Measurements from ENCODE around the gene AMN. TPM values are rescaled to one million over a fixed set of nuclear protein-coding genes. Genes with fewer than 3 reads are reported as not detected.
"Not testable (repeated sequence)": the region's sequence is repeated elsewhere in the genome, so short reads cannot be mapped to it uniquely, and the experiment has no call there.

The AMN gene
- total RNA-seq, 1 donor from 2014 or later: 11.8 TPM

- no peak for DNase-seq (ENCODE audit: extremely low spot score in 2 of 2)
- Histone ChIP-seq H3K4me1 (no peaks in the 10 kb centered on the region), H3K4me3 (no peak overlapping the region), H3K27me3 (no peaks in the 10 kb centered on the region), H3K36me3 (no peaks in the 10 kb centered on the region), H3K9me3 (no peaks in the 10 kb centered on the region), H3K27ac (no peak overlapping the region)
- intact Hi-C loops (cut with DNase I): no loop called here
- no peak for TF ChIP-seq POLR2AphosphoS5 (IDR thresholded peaks at IDR 0.05; ENCODE audit: insufficient read depth in 1 of 2, low read depth in 1 of 2)
- TF ChIP-seq, protein P1, sequence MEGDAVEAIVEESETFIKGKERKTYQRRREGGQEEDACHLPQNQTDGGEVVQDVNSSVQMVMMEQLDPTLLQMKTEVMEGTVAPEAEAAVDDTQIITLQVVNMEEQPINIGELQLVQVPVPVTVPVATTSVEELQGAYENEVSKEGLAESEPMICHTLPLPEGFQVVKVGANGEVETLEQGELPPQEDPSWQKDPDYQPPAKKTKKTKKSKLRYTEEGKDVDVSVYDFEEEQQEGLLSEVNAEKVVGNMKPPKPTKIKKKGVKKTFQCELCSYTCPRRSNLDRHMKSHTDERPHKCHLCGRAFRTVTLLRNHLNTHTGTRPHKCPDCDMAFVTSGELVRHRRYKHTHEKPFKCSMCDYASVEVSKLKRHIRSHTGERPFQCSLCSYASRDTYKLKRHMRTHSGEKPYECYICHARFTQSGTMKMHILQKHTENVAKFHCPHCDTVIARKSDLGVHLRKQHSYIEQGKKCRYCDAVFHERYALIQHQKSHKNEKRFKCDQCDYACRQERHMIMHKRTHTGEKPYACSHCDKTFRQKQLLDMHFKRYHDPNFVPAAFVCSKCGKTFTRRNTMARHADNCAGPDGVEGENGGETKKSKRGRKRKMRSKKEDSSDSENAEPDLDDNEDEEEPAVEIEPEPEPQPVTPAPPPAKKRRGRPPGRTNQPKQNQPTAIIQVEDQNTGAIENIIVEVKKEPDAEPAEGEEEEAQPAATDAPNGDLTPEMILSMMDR (IDR thresholded peaks at IDR 0.05): no peak
Measured at GRCh38 chr14:102891556-102891955, 30.9 kb upstream of the AMN start.

DNA sequence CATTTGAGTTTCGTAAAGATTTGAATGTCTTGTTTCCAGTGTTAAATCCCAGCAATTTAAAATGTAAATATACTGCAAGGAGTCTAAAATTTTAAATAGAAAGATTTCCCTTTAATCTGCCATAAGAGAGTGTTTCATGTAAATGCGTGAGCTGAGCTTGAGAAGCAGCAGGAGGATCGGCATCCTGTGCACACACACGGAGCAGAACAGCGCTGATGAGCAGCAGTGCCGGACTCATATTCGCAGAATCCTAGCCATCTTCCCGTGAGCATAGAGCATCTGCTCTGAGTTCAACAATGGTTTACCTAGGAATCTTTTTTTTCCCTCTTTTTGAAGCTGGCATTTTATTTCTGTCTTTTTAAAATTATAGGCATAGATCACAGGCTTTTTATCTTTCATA is 29.8 kb upstream of the AMN start:
- Histone ChIP-seq H3K27ac (no peak overlapping the region), H3K36me3 (no peaks in the 10 kb centered on the region), H3K4me1 (no peaks in the 10 kb centered on the region), H3K27me3 (no peaks in the 10 kb centered on the region), H3K4me3 (no peak overlapping the region), H3K9me3 (no peaks in the 10 kb centered on the region)
- DNase-seq (ENCODE audit: extremely low spot score in 2 of 2): no peak
- TF ChIP-seq, protein P1 (IDR thresholded peaks at IDR 0.05): no peak
- TF ChIP-seq POLR2AphosphoS5 (IDR thresholded peaks at IDR 0.05; ENCODE audit: insufficient read depth in 1 of 2, low read depth in 1 of 2): no peak
- no peak for TF ChIP-seq POLR2A (IDR thresholded peaks at IDR 0.05)
- intact Hi-C loops (cut with DNase I): no loop called here

GRCh38 chr14:102893452-102893851 is 29.0 kb upstream of the AMN start:
- intact Hi-C loops (cut with DNase I): no loop called here
- H3K4me1 ChIP-seq: no peaks in the 10 kb centered on the region
- TF ChIP-seq POLR2A (IDR thresholded peaks at IDR 0.05) (no peak), POLR2AphosphoS5 (IDR thresholded peaks at IDR 0.05; ENCODE audit: insufficient read depth in 1 of 2, low read depth in 1 of 2) (peak in 1 of 2 donors; percentile 33)
- TF ChIP-seq, protein P1 (IDR thresholded peaks at IDR 0.05): no peak
- H3K36me3 ChIP-seq: no peaks in the 10 kb centered on the region
- DNase-seq (ENCODE audit: extremely low spot score in 2 of 2): no peak
- no peaks in the 10 kb centered on the region for H3K27me3 ChIP-seq
- no peak overlapping the region for H3K27ac ChIP-seq
- no peak overlapping the region for H3K4me3 ChIP-seq
- no peaks in the 10 kb centered on the region for H3K9me3 ChIP-seq

DNA sequence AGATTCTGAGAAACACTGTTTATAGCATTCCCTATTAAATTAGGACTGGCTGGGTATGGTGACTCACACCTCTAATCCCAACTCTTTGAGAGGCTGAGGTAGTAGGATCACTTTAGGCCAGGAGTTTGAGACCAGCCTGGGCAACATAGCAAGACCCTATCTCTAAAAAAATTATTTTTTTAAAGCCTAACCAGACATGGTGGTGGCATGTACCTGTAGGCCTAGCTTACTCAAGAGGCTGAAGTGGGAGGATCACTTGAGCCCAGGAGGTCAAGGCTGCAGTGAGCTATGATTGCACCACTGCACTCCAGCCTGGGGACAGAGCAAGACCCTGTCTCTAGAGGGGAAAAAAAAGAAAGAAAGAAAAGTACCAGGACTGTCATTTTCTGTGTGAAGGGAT is 25.7 kb upstream of the AMN start:
- H3K4me1 ChIP-seq; intact Hi-C loops (cut with DNase I); H3K27me3 ChIP-seq; H3K4me3 ChIP-seq; H3K27ac ChIP-seq; DNase-seq (ENCODE audit: extremely low spot score in 2 of 2); H3K9me3 ChIP-seq; H3K36me3 ChIP-seq: not testable (repeated sequence)

- intact Hi-C loops (cut with DNase I): no loop called here
- DNase-seq (ENCODE audit: extremely low spot score in 2 of 2): no peak
- TF ChIP-seq POLR2A (IDR thresholded peaks at IDR 0.05) (no peak), POLR2AphosphoS5 (IDR thresholded peaks at IDR 0.05; ENCODE audit: insufficient read depth in 1 of 2, low read depth in 1 of 2) (no peak)
- TF ChIP-seq, protein P1 (IDR thresholded peaks at IDR 0.05): no peak
- H3K27me3 ChIP-seq: no peaks in the 10 kb centered on the region
- H3K36me3 ChIP-seq: no peaks in the 10 kb centered on the region
- no peaks in the 10 kb centered on the region for H3K4me1 ChIP-seq
- no peaks in the 10 kb centered on the region for H3K9me3 ChIP-seq
- no peak overlapping the region for H3K27ac ChIP-seq
- no peak overlapping the region for H3K4me3 ChIP-seq
Measured at GRCh38 chr14:102897299-102898027, 25.0 kb upstream of the AMN start.
